C1 segment of cervical spinal cord (tissue), 14 donors: ENCODE results near the gene STUM.
"Not testable (repeated sequence)": the region's sequence is repeated elsewhere in the genome, so short reads cannot be mapped to it uniquely, and the experiment has no call there.

Experiments
- DNase-seq, 14 donors: peaks; one replicate each; lab custom pipeline; 2025; lab: John Stamatoyannopoulos, UW

STUM gene

DNA sequence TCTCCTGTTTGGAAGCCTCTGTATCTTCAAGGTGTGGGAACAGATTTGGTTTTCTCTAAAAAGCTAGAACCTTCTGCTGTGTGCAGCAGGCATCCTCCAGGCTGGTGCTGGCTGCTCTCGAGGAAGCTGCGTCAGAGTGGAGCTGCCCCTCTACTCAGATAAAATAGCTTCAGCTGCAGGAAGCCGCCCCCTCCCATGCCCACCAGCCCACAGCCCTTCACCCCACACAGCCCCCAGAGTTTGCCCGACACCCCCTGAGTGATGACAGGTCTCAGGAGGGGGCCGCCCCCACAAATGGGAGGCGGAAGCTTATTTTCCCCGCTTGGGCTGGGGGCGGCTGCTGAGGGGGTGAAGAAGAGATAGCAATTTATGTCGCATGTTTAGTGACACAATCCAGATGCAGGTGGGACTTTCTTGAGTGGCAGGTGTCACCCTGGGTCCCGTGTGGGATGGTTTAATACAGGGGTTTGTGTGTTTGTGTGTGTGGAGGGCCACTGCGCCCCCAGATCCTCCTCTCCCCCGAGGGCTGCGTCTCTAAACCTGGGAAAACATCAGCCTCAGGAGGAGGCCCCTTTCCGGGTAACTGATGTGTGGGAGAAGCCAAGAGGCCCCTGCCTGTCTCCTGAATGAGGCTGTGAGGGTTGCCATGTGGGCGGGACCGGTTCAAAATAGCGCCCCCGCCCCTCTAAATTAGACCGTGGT lies 55.4 kb downstream of the STUM start:
- no peak for DNase-seq

DNA sequence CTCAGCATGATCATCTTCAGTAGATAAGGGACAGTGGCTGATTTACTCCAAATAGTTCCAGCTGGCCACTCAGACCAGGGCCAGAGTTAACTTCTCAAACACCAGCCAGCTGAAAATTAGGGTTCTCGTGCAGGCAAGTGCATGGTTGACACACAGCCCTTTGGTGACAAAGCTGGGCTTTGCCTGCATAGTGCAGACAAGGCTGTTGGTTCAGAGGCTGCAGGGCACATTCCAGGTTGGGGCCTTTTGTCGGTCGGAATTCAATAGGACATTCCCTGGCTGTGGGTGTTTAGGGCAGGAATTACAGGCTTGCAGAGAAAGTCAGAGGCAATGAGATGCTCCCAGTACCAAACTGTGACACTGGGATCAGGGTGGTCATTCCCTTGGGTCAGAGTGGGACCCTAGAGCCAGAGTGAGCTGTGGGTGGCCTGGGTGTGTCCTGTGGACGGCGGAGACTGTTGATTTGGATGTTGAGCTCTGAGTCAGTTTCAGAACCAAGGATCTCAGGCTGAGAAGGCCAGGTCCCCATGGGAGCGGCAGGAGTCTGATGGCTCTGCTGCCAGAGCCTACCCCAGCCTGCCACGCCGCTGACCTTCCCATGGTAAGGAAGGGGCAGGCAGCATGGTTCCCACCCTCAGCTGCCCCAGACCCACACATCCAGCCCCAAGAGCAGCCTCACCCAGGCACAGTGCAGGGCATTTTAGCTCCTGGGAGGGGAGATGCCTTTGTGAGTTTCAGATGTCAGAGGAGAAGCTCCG lies 56.2 kb downstream of the STUM start:
- no peak for DNase-seq

DNA sequence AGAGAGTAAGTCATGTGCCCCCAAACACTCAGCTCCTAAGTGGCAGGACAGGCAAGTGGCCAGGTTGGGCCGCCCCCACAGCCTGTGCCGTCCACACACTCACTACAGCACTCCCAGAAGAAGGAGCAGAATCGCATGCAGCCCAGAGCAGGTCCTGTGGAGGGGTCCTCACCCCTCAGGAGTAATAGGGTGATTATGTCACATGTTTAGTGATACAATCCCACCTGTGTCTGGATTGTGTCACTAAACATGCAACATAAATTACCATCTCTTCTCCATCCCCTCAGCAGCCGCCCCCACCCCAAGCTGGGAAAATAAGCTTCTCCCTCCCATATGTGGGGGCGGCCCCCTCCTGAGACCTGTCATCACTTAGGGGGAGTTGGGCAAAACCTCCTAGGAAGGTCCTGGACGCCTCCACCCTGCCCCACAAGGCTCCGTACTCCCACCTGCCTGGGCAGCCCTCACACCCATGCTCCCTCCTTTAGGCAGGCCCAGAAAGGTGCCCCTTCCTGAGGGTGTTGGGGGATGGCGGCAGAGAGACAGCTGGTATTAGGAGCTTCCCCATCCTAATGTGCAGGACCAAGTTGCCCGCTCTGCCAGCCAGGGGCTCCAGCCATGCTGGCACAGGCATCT lies 56.9 kb downstream of the STUM start:
- DNase-seq: no peak

DNA sequence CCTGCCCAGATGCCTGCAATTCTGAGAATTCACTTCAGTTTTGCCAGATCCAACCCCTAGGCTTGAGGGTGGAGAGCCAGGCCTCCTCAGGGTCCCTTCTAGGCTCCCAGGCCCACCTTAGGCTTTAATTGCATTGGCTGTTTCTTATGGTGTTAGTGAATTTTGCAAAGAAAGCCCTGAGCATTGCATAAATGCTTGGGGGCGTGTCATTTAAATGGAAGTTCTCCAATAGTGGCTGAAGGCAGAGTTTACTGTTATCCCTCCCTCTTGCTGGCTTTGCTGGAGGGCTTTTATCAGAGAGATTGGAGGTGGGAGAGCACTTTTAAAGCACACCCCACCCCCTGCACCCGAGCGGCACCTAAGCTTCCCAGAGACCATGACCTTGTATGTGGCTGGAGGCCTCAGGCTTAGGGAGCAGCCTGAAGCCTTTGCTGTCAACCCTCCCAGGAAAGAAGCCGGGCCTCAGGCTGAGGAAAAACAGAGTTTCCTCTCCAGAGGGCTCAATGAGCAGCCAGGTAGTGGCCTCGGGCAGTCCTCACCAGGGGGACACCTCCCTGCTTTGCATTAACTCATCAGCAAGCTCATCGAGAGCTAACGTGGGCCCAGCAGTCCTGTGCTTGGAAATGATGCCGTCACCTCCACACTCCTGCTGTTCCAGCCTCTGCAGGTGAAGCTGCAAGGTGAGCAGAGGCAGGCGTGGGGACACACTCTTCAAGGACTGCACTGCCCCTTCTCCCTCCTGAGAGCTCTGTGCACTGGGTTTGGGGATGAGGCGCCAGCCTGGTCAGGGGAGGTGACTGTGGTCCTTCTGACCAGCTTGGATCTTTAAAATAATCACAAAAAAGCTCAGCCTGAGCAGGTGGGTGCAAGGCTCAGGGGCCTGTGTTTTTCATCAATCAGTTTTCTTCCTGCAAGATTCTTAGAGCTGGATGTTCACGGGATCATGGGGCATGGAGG lies 58.0 kb downstream of the STUM start:
- no peak for DNase-seq

DNA sequence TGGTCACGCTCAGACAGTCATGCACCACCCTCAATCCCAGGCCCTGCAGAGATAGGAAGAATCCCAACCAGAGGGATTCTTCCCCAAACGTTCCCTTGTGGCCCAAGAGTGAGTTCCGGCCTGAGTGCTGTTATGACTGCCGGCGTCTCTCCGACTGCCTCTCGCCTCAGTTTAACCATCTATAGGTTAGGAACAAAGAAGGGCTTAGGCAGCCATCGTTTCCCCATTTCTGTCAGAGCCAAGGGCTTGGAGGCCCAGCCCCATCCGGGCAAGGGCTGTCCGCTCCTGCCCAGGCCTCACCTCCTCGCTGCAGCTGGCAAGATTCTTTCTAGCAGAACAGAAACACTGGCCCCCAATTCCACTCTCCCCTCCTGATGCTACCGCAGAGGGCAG lies 58.7 kb downstream of the STUM start:
- DNase-seq: no peak

DNA sequence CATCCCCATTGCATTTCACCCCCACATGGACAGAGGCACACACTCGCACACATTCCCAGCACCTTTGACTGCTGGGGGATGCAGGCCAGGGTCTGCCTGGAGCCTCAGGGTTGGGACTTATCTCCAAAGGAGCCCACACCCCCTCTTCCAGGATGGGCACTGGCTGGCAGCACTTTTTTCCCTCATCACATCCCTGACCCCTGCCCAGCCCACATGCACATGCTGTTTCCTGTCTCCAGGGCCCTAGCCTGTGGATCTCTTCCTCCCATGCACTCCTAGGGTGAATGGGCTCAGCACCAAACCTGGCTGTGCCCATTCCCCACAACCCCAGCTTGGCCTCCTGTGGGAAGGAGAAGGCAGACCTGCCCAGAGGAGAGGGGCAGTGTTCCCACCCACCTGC lies 59.3 kb downstream of the STUM start:
- DNase-seq: no peak

DNA sequence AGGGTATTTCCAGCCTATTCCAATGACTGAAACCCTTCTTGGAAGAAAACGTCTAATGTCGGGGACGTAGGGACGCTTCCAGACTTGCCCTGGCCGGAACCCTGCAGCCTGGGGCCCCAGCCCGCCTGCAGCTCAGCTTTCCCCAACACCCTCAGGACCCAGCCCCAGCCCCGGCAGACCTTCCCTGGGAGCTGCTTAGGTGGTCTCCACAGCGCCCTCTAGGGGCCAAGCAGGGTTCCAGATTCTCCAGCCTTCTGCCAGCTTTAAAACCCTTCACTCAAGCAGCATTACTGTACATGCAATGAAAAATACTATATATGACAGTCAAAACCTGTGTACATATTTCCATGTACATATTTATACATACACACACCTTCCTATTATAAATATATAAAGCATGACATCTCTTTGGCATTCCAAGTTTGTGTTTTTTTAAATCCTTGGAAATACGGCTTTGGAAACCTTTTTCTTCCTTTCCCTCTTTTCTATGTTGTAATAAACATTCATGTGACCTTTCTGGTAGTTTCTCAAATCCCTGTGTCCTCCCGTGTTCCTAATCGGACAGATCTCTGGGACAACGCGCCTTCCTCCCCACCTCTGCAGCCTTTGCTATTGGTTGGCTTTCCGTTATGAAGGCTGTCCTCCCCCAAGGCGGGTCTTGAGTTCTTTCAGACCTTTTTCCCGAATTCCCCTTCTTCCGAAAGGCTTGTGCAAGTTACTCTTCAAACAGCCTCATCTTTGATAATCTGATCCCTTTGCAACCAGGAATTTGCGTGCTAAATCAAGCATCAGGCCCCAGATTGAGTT lies 60.3 kb downstream of the STUM start:
- peak in 9 of 14 donors; percentile 4 to 60 (median 24) for DNase-seq

DNA sequence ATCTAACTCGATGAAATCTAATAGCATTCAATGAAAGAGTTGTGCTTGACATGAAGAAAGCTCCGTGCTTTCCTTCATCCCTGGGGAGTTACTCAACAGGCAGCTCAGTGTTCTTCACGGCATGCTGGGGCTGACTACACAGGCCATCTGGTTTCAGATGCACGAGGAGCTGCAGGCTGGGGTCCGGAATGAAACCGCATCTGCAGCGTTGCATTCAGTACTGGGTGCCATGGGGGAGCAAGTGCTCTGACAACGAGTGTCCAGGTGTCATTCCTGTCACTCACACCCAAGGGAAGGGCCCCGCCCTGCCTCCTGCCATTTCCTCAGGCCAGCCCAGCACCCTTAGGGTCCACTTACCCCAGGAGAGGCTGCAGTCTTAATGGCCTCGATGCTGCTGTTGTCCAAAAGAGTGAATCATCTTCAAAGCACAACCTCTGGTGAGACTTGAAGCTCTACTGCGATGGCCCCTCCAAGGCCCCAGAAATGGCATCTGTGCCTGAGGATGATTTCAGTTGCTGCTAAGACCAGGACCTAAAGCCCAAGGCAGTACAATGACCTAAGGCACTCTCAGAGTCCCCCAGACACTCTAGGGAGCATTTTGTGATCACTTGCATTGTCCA lies 61.4 kb downstream of the STUM start:
- no peak for DNase-seq

DNA sequence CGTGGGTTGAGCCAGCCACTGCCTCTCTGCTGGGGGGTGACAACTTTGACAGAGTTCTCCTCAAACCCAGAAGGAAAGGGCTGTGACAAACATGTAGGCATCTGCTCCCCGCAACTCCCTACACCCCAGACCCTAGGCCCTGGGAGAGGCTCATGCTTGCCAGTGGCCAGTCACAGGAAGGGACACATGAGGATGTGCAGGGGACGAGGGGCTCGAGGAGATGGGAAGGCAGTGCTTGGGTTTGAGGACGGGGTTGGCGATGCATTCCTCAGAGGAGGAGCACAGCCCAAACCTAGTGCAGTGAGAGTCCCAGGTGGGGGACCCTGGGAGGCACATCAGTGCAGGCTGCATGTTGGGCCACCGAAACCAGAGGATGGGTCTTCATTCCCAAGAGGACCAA lies 62.1 kb downstream of the STUM start:
- DNase-seq: no peak

DNA sequence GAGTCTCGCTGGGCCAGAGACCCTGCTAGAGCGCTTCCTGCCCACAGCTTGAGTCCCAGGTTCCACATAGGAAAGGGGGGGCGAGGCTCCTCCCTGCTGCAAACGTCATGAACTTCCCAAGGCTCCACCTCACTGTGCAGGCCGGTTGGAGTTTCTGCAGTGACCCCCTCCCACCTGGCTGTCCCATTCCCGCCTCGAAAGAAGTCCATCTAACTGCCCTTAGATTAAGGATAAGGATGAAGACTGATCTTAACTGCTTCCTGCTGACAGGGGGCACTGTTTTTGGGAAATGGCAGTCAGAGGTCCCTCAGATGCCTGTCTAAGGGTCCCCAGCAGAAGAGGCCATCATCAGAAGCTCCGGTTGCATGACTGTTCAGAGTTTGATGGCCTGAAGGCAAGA lies 62.7 kb downstream of the STUM start:
- DNase-seq: no peak

DNA sequence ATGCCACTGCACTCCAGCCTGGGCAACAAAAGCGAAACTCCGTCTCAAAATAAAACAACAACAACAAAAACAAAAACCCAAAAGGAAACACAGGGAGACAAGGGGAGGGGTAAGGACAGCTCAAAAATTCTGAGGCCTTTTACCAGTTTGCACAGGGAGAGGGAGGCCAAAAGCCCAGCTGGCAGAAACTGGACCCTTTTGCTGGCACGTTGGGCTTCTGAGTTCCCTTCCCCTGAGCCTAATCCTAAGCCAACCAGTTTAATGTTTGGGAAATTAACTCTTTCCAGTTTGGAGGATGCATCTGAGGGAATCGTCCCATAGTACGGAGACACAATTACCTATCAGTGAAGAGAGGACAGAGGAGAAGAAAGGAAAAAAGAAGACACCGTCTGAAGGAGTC lies 63.4 kb downstream of the STUM start:
- DNase-seq: not testable (repeated sequence)

DNA sequence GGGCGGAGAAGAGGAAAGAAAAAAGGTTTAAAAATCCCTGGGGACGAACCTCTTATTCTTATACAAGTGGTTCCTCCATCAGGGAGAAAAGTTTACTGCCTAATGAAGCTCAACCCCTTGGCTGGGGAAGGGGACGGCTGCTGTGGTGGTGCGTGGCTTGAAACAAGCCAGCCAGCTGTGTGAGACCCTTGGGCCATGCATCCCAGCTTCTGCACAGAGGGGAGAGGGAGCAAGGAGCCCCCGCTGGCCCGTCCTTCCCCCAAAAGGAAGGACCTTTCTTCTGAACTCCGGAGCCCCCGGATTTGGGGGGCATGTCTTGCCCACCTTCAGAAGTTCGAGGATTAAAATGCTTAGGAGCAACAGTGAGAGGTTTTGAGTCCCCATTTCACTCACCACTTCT lies 67.3 kb downstream of the STUM start:
- DNase-seq: no peak

DNA sequence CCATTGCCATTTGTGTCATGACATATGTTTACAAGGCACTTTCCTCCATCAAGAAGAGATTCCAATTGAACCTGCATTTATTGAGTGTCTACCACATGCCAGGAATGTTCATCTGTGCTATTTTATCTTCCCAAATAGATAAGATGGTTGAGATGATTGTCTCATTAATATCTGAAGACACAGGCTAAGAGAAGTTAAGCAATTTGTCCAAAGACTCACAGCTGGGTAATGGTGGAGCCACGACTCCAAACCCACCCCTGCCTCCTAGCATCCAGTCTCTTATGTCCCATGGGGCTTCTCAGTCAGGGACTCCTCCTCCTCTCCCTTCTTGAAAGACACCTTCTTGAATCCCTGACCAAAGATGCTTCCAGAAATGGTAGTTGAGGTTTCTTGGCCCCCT lies 68.1 kb downstream of the STUM start:
- DNase-seq: no peak

DNA sequence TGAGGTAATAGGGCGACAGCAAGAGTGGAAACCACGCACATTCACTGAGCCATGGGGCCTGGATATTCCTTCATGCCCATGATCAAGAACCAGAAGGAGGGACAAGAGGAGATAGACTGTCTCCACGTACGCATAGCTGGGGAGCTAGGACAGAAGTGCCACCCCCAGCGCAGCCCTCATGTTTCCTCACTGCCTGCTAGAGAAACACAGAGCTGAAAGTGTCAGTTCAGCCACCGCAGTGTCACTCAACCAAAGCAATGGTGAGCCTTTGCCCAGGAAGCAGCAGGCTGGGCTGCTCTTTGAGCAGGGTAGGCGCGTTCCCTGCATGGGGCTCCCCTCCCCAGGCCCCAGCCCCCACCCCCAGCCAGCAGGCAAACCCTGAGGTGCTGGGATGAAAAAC lies 68.5 kb downstream of the STUM start:
- DNase-seq: no peak

DNA sequence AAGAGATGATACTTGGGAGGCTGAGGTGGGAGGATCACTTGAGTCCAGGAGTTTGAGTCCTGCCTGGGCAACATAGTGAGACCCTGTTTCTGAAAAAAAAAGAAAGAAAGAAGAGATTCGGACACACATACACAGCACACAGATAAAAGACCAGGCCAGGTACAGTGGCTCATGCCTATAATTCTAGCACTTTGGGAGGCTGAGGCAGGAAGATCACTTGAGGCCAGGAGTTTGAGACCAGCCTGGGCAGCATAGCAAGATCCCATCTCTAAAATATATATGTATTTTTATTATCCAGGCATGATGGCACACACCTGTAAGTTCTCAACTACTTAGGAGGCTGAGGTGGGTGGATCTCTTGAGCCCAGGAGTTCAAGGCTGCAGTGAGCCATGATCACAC lies 69.2 kb downstream of the STUM start:
- DNase-seq: not testable (repeated sequence)

DNA sequence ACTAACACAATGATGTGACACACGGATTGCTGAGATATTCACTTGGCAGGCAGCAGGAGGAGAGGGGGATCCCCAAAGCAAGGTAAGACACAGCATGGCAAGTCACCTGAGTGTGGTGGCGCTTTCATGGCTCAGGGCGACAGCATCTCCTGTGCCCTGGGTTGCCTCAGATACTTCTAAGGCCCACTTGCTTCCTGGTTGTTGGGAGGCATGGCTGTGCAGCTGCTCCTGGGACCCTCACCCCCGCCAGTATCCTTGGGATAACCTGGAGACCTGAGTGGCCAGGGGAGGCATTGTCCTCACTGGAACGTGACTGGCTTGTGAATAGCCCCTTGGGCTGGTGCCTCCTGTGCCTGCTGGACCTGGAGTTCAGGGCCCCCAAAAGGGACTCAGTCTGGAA lies 69.8 kb downstream of the STUM start:
- DNase-seq: no peak

DNA sequence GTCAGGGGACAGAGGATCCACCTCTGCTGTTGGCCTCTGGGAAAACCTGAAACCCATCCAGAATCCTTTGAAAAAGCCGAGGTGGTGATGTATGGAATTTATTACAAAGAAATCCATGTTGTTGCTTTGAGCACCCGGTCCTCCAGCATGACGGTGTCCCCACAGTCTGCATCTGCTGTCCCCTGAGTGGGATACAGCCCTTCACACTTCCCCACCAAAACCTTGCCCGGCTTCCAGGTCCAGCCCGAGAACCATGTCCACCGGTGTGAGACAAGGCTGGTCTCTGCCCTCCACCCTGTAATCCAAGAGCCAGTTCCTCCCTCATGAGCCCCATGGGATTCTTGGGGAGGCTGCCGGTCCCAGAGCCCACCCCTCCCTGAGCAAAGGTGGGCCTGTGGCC lies 70.5 kb downstream of the STUM start:
- DNase-seq: no peak

DNA sequence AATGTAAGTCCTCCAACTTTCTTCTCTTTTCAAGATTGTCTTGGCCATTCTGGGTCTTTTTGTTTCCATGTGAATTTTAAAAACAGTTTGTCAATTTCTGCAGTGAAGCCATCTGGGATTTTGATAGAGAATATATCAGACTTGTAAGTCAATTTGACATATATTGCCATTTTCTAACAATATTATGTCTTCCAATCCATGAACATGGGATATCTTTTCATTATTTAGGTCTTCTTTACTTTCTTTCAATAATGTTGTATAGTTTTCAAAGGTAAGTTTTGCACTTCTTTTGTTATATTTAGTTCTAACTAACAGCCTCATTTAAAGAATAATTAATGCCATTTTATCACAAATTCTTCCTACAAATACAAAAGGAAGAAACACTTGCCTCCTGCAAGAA lies 73.4 kb downstream of the STUM start:
- no peak for DNase-seq

DNA sequence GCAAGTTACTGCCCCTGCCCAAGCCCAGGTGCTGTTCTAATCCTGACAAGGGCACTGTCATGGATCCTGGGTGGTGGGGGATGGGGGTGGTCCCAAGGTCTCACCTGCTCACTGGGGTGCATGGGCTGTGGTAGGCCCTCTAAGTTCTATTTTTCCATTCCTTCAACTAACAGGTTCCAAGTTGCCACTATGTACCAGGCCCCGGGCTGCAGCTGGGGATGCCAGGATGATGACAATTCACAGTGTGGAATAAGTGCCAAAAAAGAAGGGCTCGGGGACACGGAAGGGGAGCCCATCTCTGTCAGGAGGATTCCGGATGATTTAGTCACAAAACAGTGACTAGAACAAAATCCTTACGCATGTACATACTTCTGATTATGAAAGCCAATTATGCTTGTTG lies 76.0 kb downstream of the STUM start:
- no peak for DNase-seq

DNA sequence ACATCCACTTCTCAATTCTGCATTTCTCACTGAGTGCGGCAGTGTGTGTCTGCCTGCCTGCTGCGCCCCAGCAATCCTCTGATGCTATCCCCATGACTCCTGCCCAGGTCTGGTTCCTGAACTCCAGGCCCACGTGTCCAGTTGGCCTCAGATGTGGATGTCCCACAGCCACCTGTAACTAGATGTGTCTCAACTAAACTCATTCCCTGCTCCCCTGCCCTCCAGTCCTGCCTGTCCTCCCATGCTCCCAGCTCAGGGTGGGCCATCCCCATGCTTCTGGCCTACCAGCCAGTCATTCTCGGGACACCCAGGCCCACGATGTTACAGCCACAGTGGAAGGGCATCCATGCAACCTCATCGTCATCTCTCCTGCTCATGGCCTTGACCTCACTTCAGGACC lies 76.8 kb downstream of the STUM start:
- DNase-seq: no peak
